ENCODE results near the gene EXOC6B.

Gene EXOC6B

DNA sequence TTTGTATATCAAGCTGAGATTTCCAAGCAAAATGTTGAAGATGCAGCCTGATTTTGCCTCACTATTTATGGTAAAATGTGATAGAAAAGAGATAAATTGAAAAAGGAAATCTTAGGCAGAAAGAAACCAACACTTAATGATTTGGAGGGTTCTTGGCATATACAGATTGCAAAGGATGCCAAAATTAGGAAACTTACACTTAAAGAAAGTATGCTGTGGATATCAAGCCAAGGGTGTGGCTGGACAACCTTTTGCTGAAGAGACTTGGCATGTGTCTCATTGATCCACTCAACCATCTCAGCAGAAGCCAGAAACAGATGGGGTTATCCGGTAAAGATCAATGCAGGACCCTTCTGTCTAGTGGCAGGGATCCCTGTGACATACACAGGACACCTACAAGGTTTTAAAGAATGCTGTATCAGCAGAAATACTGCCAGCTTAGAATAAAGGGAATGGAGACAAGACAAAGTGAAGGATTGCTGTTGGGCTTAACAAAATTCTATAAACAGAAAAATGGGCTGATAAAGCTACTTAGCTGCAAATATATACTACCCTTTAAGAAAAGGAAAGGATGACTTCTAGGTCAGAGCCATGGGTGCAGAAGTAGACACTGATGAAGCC, 570.9 kb downstream of the EXOC6B start:
- in situ Hi-C loops (cut with HindIII; ENCODE audit: low pct_ligation_motif_present, low pct_unique_long_range_greater_than_20kb, low sequenced_read_pairs): no loop called here
- no peak for DNase-seq

DNA sequence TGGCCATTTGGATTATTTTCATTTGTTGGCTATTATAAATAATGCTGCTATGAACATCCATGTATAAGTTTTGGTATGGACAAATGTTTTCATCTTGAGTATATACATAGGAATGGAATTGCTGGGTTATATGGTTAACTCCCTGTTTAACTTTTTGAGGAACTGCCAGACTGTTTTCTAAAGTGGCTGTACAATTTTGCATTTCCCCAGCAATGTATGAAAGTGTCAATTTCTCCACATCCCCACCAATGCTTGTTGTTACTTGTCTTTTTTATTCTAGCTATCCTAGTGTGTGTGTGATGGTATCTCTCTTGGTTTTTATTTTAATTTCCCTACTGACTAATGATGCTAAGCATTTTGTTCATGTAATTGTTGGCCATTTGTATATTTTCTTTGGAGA, 587.5 kb downstream of the EXOC6B start:
- no peak for DNase-seq
- in situ Hi-C loops (cut with HindIII; ENCODE audit: low pct_ligation_motif_present, low pct_unique_long_range_greater_than_20kb, low sequenced_read_pairs): no loop called here

DNA sequence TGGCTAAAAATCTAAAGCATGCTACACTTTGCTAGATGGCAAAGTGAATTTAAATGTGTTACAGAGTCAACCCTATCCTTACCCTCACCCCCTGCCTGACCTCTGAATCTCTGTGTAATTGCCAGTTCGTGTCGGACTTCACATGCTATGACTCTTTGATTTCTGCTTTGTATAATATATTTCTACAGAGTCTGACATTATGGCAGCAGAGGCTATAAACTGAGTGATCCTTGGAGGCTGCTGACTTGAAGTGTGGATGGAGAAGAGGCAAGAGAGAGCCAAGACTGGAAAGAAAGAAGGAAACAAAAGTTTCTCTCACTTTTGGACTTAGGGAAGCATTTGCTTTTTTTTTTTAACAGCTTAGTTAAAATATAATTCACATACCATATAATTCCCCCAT, 588.3 kb downstream of the EXOC6B start:
- no peak for DNase-seq
- in situ Hi-C loops (cut with HindIII; ENCODE audit: low pct_ligation_motif_present, low pct_unique_long_range_greater_than_20kb, low sequenced_read_pairs): no loop called here

DNA sequence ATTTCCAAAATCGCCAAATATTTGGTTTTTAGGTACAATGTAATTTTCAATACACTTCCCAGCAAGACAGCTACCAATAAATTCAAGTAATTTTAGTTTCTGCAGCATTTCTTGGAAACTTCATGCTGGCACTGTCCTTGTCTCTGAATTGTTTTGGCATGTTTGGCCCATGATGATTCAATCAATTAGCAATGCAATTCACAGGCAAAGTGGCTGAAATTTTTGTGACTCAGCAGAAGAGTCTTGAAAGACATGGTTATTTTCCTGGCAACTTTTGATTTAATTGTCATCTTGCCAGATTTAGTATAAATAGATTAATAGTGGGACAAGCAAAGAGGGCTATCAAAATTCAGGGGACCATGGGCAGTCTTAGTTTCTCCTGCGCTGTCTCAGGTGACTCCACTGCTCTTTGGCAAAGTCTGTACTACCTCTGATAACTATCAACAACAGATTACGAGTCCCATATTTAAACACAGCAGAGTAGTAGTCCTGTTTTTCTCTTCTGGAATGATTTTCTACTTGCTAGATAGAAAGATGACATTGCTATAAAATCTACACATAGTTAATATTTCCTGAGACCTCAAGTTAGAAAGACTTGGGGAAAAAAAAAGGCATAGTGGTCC, 589.3 kb downstream of the EXOC6B start:
- in situ Hi-C loops (cut with HindIII; ENCODE audit: low pct_ligation_motif_present, low pct_unique_long_range_greater_than_20kb, low sequenced_read_pairs): no loop called here
- peak; percentile 47 for DNase-seq

DNA sequence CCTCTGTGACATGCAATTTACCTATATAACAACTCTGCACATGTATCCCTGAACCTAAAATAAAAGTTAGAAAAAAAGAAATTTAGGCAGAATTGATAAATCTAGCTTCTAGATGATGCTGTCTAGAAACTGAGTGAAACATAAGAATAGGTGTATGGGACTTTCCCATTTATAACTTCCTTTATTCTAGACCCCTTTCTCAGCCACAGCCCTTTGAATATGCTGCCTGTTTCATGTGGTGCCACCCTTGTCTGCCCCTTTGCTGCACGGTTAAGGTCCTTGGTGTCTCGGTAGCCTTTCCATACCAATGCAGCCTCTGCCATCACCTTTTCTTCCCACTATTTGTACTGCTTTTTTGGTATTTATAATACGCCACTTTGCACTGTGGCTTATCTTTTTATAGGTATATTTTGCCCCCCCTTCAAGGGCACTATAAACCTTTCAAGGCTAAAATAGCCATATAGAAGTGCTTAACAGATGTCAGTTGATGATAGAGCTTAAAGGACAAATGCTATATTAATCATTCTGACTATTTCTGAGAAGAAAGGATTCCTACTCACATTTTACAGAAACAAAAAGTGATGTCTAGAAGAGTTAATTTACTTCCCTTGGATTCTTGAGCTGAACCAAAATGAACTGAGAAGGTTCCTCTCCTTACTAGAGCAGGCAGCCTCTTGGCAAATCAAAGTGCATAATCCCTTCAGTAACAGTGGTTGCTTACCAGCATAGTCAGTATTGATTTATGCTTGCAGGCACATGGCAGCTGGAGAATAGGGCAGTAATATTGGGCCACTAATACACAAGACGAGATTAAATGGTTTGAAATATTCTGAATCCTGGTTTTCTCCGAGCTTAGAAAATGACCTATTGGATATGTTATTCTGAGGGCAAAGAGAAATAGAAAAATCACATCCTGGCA, 590.1 kb downstream of the EXOC6B start:
- DNase-seq: no peak
- in situ Hi-C loops (cut with HindIII; ENCODE audit: low pct_ligation_motif_present, low pct_unique_long_range_greater_than_20kb, low sequenced_read_pairs): no loop called here

DNA sequence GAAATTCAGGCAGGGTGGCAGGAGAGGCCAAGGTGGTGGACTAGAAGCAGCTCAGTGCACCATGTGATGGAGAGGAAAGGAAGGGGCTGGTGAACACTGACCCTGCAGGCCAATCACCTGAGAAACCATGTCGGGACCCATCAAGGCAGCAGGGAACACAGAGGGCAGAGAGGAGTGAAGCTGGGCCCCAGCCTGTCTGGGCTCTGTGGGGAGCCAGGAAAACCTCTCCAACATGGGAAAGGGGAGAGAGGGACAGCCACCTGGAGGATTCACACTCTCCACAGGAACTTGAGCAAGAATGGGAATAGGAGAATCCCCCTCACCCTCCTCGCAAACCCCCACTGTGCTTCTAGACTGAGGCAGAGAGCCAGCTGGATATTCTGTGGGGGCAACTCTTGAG, 592.6 kb downstream of the EXOC6B start:
- in situ Hi-C loops (cut with HindIII; ENCODE audit: low pct_ligation_motif_present, low pct_unique_long_range_greater_than_20kb, low sequenced_read_pairs): no loop called here
- DNase-seq: no peak

DNA sequence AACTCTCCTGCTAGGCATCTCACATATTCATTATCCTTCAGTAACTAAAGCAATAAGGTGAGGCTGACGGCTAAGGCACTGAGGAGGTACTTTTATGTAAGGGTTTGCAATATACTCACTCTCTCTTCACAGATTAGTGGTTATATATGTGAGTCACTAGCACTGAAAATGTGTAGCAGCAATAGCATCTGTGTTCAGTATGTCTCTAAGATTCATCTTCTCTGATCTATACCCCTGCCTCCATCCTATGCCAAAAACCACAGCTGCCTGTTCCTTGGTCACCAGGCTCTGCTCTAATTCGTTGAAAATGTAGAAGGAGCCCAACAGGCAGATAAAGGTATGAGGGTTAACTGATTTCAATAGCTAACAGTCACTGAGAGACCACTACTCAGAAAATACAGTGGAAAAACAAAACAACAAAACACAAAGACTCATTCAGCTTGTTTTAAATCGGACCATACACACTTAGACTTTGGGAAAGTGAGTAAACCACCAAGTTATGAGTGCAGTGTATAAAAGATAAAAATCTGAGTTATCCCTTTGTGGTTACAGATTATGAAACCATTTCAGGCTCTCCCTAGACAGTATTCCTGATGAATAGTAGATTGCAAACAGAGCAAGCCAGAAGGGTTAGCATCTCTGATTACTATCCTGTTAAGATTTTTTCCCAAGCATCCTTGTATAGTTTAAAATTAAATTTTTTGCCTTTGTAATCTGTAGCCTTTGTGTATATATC, 602.8 kb downstream of the EXOC6B start:
- in situ Hi-C loops (cut with HindIII; ENCODE audit: low pct_ligation_motif_present, low pct_unique_long_range_greater_than_20kb, low sequenced_read_pairs): no loop called here

DNA sequence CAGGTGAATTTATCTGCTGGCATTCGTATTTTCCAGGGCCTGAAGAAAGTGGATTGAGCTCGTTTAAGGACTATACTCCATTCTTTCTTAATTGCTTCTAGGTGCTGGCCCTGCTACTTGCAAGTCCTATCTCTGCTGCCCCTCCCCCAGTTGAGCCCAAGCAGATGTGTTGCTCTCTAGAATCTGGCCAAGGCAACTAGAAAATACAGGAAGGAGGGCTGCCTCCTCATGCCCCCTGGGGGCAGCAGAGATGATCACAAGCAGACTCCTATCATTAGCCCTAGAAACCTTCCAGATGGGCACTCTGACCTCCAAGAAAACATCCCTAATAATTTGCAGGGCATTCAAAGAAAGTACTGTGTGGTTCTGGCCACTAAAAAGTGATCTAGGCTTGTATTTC, 605.7 kb downstream of the EXOC6B start:
- peak; percentile 45 for DNase-seq
- in situ Hi-C loops (cut with HindIII; ENCODE audit: low pct_ligation_motif_present, low pct_unique_long_range_greater_than_20kb, low sequenced_read_pairs): no loop called here

More for the DNA sequence above, 602.8 kb downstream of the EXOC6B start:
- no peak for DNase-seq

DNA sequence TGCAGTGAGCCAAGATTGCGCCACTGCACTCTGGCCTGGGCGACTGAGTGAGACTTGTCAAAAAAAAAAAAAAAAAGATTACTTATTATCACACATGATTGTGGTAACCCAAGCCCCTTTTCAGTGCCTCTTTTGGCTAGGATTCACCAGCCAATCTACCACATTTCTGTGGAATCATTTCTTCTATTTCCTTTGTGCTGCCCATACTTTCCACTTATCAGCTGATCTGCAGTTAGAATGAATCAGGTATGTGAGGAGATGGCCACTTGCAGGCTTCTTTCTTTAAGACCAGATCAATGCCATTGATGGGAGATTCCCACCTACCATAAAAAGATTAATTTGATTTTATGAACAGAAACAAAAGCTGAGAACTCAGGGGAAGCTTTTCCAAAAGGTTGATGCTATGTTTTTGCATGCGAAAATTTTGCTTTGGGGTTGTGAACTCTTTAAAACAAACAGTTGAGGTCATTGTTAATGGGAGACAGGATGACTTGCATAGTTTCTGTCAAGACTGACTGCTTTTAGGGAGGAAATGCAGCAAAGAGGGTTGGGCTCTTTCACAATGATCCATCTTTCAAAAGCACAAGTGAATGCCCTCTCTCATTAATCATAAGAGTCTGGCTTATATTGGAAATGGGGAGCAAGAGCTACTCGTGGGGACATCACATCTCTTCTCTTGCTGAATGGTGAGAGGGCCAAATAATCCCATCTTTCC, 611.2 kb downstream of the EXOC6B start:
- in situ Hi-C loops (cut with HindIII; ENCODE audit: low pct_ligation_motif_present, low pct_unique_long_range_greater_than_20kb, low sequenced_read_pairs): no loop called here
- DNase-seq: peak; percentile 6

DNA sequence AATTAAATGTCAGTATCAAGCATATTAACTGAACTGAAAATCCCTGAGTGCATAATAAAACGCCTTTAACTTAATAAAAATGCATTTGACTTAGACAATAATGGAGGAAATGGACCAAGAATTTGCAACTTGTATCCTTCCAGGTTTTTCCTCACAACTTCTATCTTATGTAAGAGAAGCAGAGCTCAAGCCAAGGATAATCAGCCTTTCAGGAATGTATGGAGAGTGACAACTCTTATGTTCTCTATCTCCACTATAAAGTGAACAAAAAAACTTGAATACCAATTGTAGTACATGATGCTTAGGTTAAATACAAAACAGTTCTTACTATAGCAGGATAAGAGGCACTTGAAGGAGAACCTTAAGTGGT, 613.4 kb downstream of the EXOC6B start:
- DNase-seq: no peak
- in situ Hi-C loops (cut with HindIII; ENCODE audit: low pct_ligation_motif_present, low pct_unique_long_range_greater_than_20kb, low sequenced_read_pairs): no loop called here

DNA sequence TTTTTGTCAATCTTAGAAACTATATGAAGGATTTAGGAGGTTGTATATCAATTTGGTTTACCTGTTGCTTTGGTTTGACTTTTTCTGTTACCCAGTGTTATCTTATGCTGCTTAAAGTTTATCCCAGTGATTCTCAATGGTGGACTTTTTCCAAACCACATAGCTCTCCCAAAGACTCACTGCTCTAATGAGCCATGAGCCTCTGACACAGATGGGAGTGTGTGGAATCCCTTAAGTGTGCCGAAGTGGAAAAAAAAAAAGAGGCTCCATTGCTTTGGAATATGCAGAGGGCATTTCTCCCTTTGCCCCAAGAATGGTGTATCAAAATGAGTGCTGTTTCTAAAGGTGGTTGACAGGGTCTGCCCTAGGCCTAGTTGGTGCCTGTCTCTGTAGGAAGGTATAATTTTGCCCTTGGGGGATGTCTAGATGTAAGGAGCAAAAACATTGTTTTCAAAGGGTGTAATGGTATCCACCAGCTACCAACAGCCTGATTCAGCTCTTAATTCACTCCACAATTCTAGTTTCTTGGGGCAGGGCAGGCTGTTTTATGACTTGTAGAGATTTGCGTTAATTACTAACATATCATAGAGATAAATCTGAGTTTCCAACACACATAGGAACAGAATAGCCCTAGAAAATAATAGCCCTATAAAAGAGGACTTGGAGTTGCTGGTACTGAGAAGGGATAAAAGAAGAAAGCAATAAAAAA, 613.9 kb downstream of the EXOC6B start:
- peak; percentile 86 for DNase-seq
- in situ Hi-C loops (cut with HindIII; ENCODE audit: low pct_ligation_motif_present, low pct_unique_long_range_greater_than_20kb, low sequenced_read_pairs): no loop called here

DNA sequence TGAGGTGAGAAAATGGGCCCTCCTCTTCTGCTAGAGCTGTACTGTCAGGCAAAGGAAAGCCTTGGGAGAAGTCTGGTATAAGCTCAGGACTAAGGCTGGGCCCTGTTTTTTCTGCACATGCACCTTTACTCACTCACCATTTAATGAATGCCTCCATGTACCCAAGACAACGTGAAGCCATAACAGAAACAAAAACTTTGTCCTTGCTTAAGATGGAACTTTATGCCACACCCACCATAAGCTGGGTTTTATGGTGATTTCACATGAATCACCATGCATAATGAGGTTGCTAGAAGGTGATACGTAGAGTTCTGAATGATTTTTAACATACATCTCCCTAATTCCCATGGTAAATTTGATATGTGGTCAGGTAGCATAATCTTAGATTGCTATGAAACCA, 614.5 kb downstream of the EXOC6B start:
- in situ Hi-C loops (cut with HindIII; ENCODE audit: low pct_ligation_motif_present, low pct_unique_long_range_greater_than_20kb, low sequenced_read_pairs): no loop called here
- DNase-seq: peak; percentile 8

DNA sequence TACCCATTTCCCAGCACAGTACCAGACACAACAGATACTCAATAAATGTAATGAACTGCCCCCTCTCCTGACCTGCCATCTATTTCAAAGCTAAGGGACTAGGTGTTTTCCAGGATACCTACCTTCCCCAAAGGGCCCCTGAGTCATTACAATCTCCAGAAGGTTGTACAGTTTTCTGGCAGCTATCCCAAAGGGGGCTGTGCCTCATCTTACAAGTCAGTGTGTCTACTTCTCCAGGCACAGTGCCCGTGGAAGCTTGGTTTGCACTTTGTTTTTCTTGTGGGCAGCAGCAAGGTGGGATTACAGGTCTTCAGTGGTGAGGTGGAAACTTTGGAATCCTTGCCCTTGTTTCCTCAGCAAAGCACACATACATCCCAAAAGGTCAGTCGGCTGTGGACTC, 615.4 kb downstream of the EXOC6B start:
- DNase-seq: peak; percentile 10
- in situ Hi-C loops (cut with HindIII; ENCODE audit: low pct_ligation_motif_present, low pct_unique_long_range_greater_than_20kb, low sequenced_read_pairs): no loop called here

DNA sequence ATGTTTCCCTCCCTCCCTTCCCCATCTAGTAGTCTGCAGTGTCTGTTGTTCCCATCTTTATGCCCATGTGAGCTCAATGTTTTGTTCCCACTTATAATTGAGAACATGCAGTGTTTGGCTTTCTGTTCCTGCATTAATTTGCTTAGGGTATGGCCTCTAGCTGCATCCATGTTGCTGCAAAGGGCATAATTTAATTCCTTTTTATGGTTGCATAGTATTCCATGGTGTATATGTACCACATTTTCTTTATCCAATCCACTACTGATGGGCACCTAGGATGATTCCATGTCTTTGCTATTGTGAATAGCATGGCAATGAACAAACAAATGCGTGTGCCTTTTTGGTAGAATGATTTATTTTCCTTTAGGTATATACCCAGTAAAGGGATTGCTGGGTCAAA, 617.6 kb downstream of the EXOC6B start:
- no peak for DNase-seq
- in situ Hi-C loops (cut with HindIII; ENCODE audit: low pct_ligation_motif_present, low pct_unique_long_range_greater_than_20kb, low sequenced_read_pairs): no loop called here

DNA sequence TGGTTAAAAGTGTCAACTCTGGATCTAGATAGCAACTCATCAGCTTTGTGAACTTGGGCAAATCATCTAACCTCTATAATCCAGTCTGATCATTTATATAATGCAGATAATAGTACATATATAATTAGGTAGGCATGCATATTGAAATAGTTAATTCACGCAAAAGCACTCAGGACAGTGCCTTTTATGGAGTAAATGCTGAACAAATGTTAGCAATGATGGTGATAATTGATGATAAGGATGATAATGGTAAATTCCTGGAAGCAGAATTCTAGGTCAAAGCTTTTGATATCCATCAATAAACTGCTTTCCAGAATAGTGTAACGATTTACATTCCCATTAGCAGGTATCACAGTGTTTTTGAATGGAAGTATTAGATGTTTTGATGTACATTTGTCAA, 618.5 kb downstream of the EXOC6B start:
- DNase-seq: no peak
- in situ Hi-C loops (cut with HindIII; ENCODE audit: low pct_ligation_motif_present, low pct_unique_long_range_greater_than_20kb, low sequenced_read_pairs): no loop called here

DNA sequence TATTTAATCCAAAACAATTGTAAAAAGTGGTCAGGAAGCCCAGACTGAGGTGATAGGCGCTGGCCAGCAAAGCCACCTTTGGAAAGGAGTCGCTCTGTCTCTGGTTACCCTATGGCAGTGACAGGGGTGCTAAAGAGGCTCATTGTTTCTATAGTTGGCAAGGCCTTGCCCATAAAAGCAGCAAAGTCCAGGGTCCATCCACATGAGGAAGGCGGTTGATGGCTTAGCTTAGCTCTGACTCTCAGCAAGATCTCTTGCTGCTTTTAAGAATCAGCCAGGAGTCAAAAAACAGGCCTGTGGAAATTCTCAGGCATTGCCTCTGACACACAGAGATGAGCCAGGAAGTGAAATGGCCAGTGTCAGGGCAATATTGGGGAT, 620.3 kb downstream of the EXOC6B start:
- no peak for DNase-seq
- in situ Hi-C loops (cut with HindIII; ENCODE audit: low pct_ligation_motif_present, low pct_unique_long_range_greater_than_20kb, low sequenced_read_pairs): no loop called here

DNA sequence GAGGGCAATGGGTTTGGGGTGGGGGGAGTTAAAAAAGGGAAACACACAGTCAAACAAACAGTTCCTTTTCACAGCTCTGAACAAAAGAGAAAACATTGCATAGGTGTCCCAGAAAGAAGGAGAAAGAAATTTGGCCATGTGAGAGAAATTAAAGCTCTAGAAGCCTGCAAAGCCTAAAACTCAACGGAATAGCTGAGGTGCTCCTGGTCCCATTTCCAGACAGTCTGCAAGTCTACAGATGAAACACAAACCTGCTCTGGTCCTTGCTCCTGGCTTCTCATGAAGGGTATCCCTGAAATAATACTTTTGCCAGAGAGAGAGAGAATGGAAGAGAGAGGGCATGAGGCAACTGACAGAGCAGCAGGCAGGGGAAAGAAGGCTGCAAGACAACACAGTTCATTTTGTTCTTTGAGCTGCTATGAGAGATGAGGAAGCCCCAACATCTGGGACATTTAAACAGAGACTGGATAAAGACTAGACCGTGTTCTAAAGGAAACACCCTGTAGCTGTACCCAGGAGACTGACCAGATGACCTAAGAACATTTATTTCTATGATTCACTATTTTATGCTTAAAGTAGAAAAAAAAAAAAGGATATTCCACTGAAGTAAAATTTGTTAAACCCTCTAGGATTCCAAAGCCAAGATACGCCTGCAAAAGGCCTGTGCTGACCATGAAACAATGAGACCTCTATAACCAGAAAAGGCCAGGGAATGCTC, 620.9 kb downstream of the EXOC6B start:
- DNase-seq: no peak
- in situ Hi-C loops (cut with HindIII; ENCODE audit: low pct_ligation_motif_present, low pct_unique_long_range_greater_than_20kb, low sequenced_read_pairs): no loop called here

Data from ACHN (cell line).